ENCODE data around the gene KIF1B. TPM values are rescaled to one million over a fixed set of nuclear protein-coding genes. Genes with fewer than 3 reads are reported as not detected.

The KIF1B gene
- total and polyA plus RNA-seq, 7 donors, result 31.8 to 391 (median 326) TPM

DNA sequence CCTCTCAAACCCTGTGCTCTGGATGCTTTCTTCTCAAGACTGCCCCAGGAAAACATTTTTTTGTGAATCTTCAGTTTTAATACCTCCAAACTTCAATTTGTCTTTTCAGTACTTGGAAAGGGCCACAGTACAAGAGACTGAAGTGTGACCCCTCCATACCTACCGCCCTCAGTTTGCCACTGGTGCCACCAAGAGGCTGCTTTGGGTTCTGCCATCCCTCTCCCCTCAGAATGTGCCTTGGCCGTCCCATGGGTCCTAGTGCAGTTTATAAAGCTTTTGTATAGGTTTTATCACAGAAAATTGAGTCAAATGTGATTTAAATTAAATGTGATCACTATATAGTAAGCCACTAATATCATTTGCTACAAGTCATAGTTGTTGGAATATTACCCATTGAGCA is 127.7 kb downstream of the KIF1B start:
- H3K27ac ChIP-seq, result no peak overlapping the region
- peaks cover 6 to 92% of the 10 kb centered on the region in 2 donors for H3K36me3 ChIP-seq (ENCODE audit: insufficient read depth in 1 of 2, low read depth in 1 of 2)
- peak; percentile 73 to 92 (median 86) for ATAC-seq
- peak; percentile 27 to 64 for DNase-seq
- no peaks in the 10 kb centered on the region for H3K9me3 ChIP-seq
- H3K4me1 ChIP-seq, result no peaks in the 10 kb centered on the region
- H3K27me3 ChIP-seq (ENCODE audit: insufficient read depth in 3 of 3, low read length in 2 of 3), result no peaks in the 10 kb centered on the region
- WGBS, 3 donors, result 21 to 31% (median 27%) methylated on average over 2 of the region's 2 CpGs
- no peak overlapping the region for H3K4me3 ChIP-seq
- intact Hi-C loops (cut with DNase I), result loop anchor here in 1 of 2 donors (2.0 to 5.0 kb wide), 2 partner anchors 127 to 186 kb away; partner anchors contain the start of gene KIF1B
- TF ChIP-seq, protein P1, sequence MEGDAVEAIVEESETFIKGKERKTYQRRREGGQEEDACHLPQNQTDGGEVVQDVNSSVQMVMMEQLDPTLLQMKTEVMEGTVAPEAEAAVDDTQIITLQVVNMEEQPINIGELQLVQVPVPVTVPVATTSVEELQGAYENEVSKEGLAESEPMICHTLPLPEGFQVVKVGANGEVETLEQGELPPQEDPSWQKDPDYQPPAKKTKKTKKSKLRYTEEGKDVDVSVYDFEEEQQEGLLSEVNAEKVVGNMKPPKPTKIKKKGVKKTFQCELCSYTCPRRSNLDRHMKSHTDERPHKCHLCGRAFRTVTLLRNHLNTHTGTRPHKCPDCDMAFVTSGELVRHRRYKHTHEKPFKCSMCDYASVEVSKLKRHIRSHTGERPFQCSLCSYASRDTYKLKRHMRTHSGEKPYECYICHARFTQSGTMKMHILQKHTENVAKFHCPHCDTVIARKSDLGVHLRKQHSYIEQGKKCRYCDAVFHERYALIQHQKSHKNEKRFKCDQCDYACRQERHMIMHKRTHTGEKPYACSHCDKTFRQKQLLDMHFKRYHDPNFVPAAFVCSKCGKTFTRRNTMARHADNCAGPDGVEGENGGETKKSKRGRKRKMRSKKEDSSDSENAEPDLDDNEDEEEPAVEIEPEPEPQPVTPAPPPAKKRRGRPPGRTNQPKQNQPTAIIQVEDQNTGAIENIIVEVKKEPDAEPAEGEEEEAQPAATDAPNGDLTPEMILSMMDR (IDR thresholded peaks at IDR 0.05), result peak; percentile 68

- intact Hi-C loops (cut with DNase I), result loop anchor here in 1 of 2 donors (2.0 to 5.0 kb wide), 2 partner anchors 128 to 186 kb away; partner anchors contain the start of gene KIF1B
- H3K27me3 ChIP-seq (ENCODE audit: insufficient read depth in 3 of 3, low read length in 2 of 3), result no peaks in the 10 kb centered on the region
- no peaks in the 10 kb centered on the region for H3K9me3 ChIP-seq
- H3K4me1 ChIP-seq, result no peaks in the 10 kb centered on the region
- WGBS, 3 donors, result 73 to 80% (median 76%) methylated on average over 6 of the region's 6 CpGs
- TF ChIP-seq, protein P1 (IDR thresholded peaks at IDR 0.05), result no peak
- ATAC-seq, result no peak
- no peak overlapping the region for H3K4me3 ChIP-seq
- no peak for DNase-seq
- no peak overlapping the region for H3K27ac ChIP-seq
- peaks cover 6 to 94% of the 10 kb centered on the region in 2 donors for H3K36me3 ChIP-seq (ENCODE audit: insufficient read depth in 1 of 2, low read depth in 1 of 2)
Observed at GRCh38 chr1:10338611-10339010, 128.2 kb downstream of the KIF1B start.

- no peak for DNase-seq
- no peaks in the 10 kb centered on the region for H3K4me1 ChIP-seq
- ATAC-seq, result no peak
- TF ChIP-seq, protein P1 (IDR thresholded peaks at IDR 0.05), result no peak
- intact Hi-C loops (cut with DNase I), result loop anchor here in 1 of 2 donors (2.0 to 5.0 kb wide), 2 partner anchors 128 to 187 kb away; partner anchors contain the start of gene KIF1B
- H3K36me3 ChIP-seq (ENCODE audit: insufficient read depth in 1 of 2, low read depth in 1 of 2), result peaks cover 6 to 94% of the 10 kb centered on the region in 2 donors
- peak overlapping the region; percentile 42 for H3K27ac ChIP-seq
- WGBS, 3 donors, result 83 to 86% (median 84%) methylated on average over 4 of the region's 4 CpGs
- H3K4me3 ChIP-seq, result no peak overlapping the region
- no peaks in the 10 kb centered on the region for H3K27me3 ChIP-seq (ENCODE audit: insufficient read depth in 3 of 3, low read length in 2 of 3)
- no peaks in the 10 kb centered on the region for H3K9me3 ChIP-seq
Observed at GRCh38 chr1:10339036-10339567, 128.7 kb downstream of the KIF1B start.

GRCh38 chr1:10339815-10340214 is 129.4 kb downstream of the KIF1B start:
- WGBS, 3 donors, result 49 to 55% (median 49%) methylated on average over 5 of the region's 5 CpGs
- Histone ChIP-seq H3K27ac (no peak overlapping the region), H3K4me1 (no peaks in the 10 kb centered on the region), H3K9me3 (no peaks in the 10 kb centered on the region), H3K36me3 (ENCODE audit: insufficient read depth in 1 of 2, low read depth in 1 of 2) (peaks cover 6 to 94% of the 10 kb centered on the region in 2 donors), H3K27me3 (ENCODE audit: insufficient read depth in 3 of 3, low read length in 2 of 3) (no peaks in the 10 kb centered on the region), H3K4me3 (no peak overlapping the region)
- ATAC-seq (no peak), DNase-seq (no peak)
- intact Hi-C loops (cut with DNase I), result loop anchor here in 1 of 2 donors (2.0 to 5.0 kb wide), 2 partner anchors 129 to 188 kb away; partner anchors contain the start of gene KIF1B
- TF ChIP-seq, protein P1 (IDR thresholded peaks at IDR 0.05), result no peak
